GM06990 (cell line): ENCODE results near the gene PDE1C.

Experiments used
- DNase-seq: peaks from one replicate; pipeline ENCODE4 v3.0.0-alpha.2; 2011; ENCODE audit not compliant: insufficient read length; ENCODE audit errors: extremely low read depth
- H3K27me3 ChIP-seq: replicated peaks from 2 replicates; pipeline ENCODE4 v1.6.0; 2011; ENCODE audit warnings: low read length; ENCODE audit not compliant: control insufficient read depth, insufficient read depth
- H3K36me3 ChIP-seq: 2 replicates; pipeline ENCODE4 v1.5.1; 2011; ENCODE audit warnings: low read length; ENCODE audit not compliant: control insufficient read depth, insufficient read depth
- H3K4me3 ChIP-seq: replicated peaks from 2 replicates; pipeline ENCODE4 v1.5.1; 2011; ENCODE audit warnings: low read depth, mild to moderate bottlenecking, control low read depth, low read length
- CTCF ChIP-seq: IDR thresholded peaks from 2 replicates; pipeline ENCODE4 v1.5.1; 2011; ENCODE audit warnings: low read length, control low read depth, mild to moderate bottlenecking, inconsistent platforms; ENCODE audit not compliant: insufficient read depth, poor library complexity, severe bottlenecking

Gene PDE1C

GRCh38 chr7:32108651-32109050 lies 38.4 kb upstream of the PDE1C start:
- no peaks in the 10 kb centered on the region for H3K27me3 ChIP-seq
- H3K36me3 ChIP-seq: no peaks in the 10 kb centered on the region
- TF ChIP-seq CTCF: no peak
- no peak overlapping the region for H3K4me3 ChIP-seq
- no peak for DNase-seq

GRCh38 chr7:32104766-32105165 lies 34.6 kb upstream of the PDE1C start:
- Histone ChIP-seq H3K36me3 (no peaks in the 10 kb centered on the region), H3K27me3 (no peaks in the 10 kb centered on the region), H3K4me3 (no peak overlapping the region)
- DNase-seq: no peak
- TF ChIP-seq CTCF: no peak

GRCh38 chr7:32103361-32103760 lies 33.2 kb upstream of the PDE1C start:
- Histone ChIP-seq H3K36me3 (no peaks in the 10 kb centered on the region), H3K27me3 (no peaks in the 10 kb centered on the region), H3K4me3 (no peak overlapping the region)
- DNase-seq: no peak
- no peak for TF ChIP-seq CTCF

- Histone ChIP-seq H3K36me3 (no peaks in the 10 kb centered on the region), H3K27me3 (no peaks in the 10 kb centered on the region), H3K4me3 (no peak overlapping the region)
- DNase-seq: no peak
- no peak for TF ChIP-seq CTCF
These were observed 32.2 kb upstream of the PDE1C start for GRCh38 chr7:32102432-32102873.

GRCh38 chr7:32100407-32100907 lies 30.2 kb upstream of the PDE1C start:
- TF ChIP-seq CTCF: no peak
- DNase-seq: no peak
- no peaks in the 10 kb centered on the region for H3K36me3 ChIP-seq
- H3K27me3 ChIP-seq: no peaks in the 10 kb centered on the region
- no peak overlapping the region for H3K4me3 ChIP-seq

- H3K36me3 ChIP-seq: no peaks in the 10 kb centered on the region
- DNase-seq: no peak
- no peaks in the 10 kb centered on the region for H3K27me3 ChIP-seq
- no peak overlapping the region for H3K4me3 ChIP-seq
- no peak for TF ChIP-seq CTCF
These were observed 24.3 kb upstream of the PDE1C start for GRCh38 chr7:32094516-32094915.
